ENCODE results near the gene RBM33.

The RBM33 gene

DNA sequence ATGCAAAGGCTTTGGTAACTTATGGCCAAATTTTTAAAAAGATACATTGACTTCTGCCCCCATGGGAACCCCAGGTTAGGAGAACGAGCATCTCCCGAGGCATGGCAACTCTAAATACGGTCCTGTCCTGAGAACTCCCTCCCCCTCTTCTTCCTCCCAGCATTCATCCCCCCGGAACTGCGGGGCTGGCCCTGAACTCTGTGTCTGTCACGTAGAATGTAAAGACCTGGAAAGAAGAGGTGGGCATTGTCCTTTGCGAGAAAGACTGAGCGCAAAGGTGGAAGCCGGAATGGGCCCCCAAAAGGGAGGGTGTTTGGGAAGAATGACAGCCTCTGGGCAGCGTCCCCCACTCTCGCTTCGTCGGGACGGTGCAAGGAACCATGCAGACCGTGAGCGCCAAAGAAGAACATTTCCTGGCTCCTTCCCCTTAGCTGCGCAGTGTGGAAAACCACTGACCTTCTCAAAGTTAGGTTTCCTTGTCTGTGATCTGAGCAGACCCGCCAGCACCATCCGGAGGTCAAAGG lies 146.8 kb downstream of the RBM33 start:
- in situ Hi-C loops (cut with HindIII; ENCODE audit: low sequenced_read_pairs), result no loop called here

DNA sequence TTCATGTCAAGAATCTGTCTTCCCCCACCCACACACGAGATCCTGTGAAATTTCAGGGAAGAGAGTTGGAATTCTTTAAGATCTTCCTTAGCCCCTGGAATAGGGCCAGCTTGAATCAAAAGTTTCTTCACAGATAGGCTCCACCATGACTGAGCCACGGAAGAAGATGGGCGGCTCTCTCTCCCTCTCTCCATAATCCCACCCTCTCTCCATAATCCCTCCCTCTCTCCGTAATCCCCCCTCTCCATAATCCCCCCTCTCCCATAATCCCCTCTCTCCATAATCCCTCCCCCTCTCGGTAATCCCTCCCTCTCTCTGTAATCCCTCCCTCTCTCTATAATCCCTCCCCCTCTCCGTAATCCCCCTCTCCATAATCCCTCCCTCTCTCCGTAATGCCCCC lies 147.4 kb downstream of the RBM33 start:
- in situ Hi-C loops (cut with HindIII; ENCODE audit: low sequenced_read_pairs), result no loop called here

DNA sequence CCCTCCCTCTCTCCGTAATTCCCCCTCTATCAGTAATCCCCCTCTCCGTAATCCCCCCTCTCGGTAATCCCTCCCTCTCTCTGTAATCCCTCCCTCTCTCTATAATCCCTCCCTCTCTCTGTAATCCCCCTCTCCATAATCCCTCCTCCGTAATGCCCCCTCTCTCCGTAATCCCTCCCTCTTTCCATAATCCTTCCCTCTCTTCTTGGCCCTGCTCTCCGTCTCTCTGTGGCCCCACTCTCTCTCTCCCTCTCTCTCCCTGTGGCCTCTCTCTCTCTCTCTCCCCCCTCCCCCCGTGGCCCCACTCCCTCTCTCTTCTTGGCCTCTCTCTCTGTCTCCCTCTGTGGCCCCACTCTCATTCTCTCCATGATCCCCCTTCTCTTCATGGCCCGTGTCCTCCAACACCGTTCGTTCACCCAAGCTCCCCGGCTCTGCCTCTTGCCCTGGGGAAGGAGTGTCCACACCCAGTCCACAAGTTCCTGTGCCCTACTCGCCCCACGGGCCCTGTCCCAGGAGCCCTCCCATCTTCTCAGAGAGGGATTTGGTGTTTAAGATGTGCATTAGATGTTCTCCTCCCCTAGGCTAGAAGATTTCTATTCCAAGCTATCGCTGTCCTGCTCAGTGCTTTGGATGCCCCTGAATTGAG lies 148.0 kb downstream of the RBM33 start:
- in situ Hi-C loops (cut with HindIII; ENCODE audit: low sequenced_read_pairs), result no loop called here

DNA sequence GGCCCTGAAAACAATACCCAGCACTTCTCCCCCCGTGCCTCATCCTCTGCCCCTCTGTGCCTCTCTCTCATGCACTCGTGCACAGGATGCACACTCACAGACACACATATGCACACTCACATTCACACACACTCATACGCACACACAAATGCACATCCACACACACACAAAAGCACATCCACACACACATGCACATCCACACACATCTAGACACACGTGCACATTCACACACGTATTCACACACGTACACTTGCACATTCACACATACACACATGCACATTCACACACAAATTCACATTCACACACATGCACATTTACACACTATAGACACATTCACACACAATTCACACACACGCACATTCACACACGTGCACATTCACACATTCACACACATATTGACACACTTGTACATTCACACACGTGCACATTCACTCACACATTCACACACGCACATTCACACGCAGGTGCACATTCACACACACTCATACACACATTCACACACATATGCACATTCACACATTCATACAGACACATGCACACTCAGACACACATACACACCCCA lies 148.6 kb downstream of the RBM33 start:
- in situ Hi-C loops (cut with HindIII; ENCODE audit: low sequenced_read_pairs), result no loop called here

DNA sequence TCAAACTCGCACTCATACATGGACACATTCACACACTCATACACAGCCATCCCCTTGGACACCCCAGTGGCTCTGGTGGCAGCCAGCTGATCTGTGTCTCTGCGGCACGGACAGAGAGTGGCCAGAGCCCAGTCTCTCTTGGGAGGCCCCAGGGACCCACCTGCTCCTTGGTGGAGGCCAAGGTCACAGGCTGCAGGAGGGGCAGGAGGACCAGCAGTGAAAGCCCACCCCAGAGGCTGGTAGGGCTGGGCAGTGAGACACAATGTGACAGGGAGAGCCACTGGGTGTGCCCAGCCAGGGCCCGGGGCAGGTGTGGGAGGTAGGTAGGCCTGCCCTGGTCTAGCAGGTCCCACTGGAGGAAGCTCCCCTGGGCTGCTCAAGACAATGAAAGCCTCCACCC lies 149.3 kb downstream of the RBM33 start:
- in situ Hi-C loops (cut with HindIII; ENCODE audit: low sequenced_read_pairs), result no loop called here

DNA sequence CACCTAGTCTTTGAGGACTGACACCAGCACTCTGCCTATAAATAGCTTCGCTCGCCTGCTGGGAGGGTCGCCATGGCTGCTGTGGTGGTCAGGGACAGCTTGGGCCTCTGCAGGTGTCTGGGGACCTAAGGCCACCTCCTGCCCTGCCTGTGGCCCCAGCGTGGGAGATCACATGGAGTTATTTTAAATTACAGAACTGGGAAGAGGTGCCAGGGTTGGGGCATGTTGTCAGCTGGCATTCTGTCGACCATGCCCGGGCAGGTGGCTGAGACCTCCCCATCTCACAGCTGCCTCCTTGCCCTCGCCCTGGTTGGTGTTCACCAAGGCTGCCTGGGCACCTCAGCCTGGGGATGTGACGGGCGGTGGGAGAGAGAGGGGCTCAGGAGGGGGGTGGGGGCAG lies 149.7 kb downstream of the RBM33 start:
- in situ Hi-C loops (cut with HindIII; ENCODE audit: low sequenced_read_pairs), result no loop called here

DNA sequence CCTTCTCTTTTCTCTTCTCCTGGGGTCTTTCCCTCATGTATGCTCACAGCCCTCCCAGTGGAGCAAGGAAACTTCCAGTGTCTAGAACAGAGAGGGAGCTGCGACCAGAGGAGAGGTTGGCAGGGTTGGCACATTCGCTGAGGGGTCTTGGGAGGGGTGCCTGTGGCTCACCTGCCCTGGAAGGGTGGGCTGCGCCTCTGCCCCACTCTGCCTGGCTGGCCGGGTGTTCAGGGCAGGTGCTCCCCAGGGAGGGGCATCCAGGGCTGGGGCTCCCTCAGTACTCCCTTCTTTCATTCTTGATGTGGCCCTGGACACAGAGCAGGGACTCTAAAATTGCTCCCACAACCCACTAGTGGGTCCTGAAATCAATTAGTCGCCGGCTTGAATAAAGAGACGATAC lies 150.9 kb downstream of the RBM33 start:
- in situ Hi-C loops (cut with HindIII; ENCODE audit: low sequenced_read_pairs), result no loop called here

DNA sequence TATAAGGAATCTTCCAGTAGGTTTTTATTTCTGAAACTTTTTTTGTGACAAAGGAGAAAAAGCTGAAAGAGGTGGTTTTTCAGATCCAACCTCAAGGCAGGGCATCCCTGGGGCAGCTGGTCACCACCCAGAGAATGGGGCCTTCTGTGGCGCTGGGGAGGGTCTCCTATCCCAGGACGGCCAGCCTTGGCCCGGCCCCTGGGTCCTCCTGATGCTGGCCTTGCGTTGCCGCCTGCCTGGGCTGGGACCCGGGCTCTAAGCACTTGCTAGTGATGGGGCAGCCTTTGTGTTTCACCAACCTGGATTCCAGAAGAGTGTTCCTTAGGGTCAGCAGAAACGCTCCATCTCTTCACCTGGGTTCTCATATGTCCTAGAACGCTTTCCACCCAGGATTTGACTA lies 151.5 kb downstream of the RBM33 start:
- in situ Hi-C loops (cut with HindIII; ENCODE audit: low sequenced_read_pairs), result no loop called here

DNA sequence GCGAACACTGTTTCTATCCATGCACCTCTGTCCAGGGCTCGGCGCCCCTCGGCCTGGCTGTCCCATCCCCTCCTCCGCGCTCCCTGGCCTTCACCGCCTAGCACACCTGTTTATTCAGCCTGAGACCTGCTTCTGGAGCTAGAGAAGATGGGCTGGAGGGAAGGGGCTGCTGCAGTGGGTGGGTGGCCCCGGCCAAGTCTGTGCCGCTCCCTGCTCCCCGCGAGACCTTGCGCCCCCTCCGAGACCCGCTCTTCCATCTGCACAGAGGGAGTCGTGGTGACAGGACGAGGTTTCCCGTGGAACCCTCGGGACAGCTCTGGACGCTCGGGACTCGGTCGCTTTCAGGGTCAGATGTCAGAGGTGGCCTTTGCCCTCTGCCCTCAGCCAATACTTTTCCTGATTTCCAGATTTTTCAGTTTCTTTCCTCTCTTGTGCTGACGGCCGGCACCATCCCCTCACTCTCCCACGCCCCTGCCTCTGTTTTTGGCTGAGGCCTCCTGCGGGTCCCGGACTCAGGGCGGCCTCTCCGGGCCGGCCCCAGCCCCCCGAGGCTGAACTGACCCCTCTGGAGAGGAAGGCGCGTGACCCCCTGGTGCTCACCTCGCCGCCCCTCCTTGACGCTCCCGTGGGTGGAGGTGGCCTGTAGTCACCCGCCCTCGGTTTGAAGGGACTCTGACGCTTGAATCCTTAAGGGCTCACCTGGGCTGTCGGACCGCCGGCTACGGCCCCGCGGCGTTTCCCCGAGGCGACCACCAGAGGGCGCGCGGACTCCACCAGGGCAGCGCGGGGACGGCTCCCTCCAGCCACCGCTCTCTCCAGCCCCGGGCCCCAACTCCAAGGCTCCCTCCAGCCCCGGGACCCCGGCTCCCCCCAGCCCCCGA lies 152.2 kb downstream of the RBM33 start:
- in situ Hi-C loops (cut with HindIII; ENCODE audit: low sequenced_read_pairs), result no loop called here

DNA sequence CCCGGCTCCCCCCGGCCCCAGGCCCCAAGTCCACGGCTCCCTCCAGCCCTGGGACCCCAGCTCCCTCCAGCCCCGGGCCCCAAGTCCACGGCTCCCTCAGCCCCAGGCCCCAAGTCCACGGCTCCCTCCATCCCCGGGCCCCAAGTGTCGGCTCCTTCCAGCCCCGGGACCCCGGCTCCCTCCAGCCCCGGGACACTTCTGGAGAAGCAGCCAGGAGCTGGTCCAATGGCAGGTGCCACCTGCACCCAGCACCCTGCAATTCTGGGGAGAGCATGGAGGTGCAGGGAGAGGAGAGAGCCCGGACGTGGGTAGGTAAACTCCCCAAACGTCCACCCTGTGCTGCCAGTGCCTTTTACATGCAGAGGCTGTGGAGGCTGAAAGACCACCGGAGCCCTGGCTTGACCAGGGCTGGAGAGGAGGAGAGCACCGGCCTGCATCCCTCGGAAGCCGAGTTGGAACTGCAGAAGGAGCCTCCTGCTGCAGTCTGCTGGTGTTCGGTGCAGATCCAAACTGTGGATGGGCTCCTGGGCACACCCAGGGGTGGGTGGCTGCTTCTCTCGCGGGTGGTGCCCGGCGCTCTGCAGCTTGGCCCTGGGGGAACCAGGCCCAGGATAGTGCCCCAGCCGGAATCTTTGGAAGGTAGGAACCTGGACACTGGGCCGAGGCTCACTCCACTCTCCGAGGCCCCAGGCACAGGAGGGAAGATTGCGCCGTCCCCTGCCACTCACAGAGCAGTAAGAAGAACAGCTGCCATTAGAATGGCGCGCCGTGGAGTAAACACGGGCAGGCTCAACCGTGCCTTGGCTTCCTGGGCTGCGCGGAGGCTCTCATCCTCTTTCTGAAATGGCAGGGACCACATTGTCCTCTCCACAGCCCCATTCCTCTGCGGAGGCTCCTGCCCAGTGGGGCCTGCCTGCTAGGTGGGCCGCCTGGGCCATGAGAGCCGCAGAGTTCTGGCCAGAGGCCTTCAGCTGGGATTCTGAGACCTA lies 153.1 kb downstream of the RBM33 start:
- in situ Hi-C loops (cut with HindIII; ENCODE audit: low sequenced_read_pairs), result no loop called here

DNA sequence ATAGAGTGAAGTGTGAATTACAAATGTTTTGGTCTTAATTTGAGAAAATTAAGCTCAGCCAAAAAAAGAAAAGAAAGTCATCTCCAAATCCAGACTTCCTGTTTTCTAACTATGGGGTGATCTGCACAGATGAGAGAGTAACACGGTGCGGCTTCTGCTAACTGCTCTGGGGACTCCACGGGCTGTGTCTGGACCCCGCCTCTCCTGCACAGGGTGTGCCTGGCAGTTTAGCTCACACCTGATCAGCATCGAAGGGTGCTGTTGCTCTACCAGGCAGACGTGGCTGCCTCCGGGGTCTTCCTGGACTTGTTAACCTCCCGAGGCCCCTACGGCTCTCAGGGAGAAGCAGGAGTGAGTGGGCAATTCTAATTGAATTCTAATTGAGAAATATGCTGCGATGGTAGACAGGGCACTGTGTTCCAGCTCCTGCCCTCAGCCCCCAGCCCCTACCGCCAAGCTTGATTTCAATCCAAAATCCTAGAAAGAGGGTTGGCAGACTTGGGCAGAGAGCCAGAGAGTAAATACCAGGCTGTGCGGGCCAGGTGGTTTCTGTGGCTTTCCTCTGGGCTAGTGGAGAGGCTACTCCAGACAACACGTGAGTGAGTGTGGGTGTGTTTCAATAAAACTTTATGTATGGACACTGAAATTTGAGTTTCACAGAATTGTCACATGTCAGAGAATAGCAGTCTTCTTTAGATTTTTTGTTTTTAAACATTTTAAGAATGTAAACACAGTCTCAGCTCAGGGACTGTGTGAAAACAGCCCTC lies 154.4 kb downstream of the RBM33 start:
- in situ Hi-C loops (cut with HindIII; ENCODE audit: low sequenced_read_pairs), result no loop called here

DNA sequence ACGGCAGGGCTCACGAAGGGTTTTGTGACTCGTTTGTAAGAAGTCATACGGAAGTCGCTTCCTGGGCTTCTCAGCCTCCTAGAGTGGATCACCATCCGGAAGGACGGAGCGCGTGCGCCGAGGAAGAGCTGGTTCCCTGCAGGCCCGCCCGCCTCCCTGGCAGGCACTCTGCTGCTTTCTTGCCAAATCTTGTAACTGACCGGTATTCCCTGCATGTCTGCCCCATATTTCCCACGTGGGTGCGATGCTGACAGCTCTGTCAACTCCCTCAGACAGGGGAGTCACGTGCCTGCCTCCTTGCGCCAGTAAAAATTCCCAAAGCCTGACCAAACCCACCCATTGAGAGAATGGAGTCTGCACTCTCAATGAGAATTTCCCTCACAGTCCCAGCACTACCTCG lies 155.1 kb downstream of the RBM33 start:
- in situ Hi-C loops (cut with HindIII; ENCODE audit: low sequenced_read_pairs), result no loop called here

DNA sequence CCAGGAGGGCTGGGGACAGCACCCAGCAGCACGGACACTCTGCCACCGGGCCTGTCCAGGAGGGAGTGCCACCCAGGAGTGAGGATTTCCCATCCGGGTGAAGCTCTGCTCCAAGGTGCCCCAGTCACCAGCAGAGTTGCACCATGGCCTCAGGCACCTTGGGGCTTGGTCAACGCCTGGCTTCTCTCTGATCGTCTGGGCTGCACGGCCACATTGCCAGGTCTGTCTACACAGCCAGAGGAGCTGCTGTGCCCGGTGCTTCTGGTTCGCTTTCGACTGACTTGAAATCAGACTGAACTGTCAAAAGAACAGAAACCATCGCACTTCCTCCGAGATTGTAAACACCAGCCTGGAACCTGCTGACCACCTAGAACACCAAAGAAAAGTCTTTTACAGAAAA lies 155.8 kb downstream of the RBM33 start:
- in situ Hi-C loops (cut with HindIII; ENCODE audit: low sequenced_read_pairs), result no loop called here

DNA sequence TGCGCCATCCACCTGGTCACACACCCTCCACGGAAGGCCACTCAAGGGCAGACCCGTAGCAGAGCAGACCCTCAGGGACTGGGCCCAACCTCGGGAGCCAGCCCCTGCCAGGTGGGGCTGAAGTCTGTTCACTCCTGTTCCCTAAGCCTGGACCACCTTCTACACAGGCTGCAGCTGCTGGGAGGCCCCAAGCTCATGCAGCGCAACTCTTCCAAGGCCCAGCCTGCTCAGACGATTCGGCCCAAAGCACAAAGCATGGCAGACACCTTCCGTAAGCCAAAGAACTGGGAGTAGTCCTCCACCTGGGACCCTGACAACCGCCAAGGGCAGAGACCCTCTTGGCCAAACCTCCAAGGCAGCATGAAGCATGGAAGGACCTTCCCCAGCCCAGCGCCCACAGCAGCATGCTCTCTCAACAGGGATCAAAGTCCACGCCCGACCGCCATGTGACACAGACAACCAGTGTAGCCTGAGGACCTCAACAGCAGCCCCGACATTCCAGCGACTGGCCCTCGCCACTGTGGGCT lies 156.3 kb downstream of the RBM33 start:
- in situ Hi-C loops (cut with HindIII; ENCODE audit: low sequenced_read_pairs), result no loop called here

DNA sequence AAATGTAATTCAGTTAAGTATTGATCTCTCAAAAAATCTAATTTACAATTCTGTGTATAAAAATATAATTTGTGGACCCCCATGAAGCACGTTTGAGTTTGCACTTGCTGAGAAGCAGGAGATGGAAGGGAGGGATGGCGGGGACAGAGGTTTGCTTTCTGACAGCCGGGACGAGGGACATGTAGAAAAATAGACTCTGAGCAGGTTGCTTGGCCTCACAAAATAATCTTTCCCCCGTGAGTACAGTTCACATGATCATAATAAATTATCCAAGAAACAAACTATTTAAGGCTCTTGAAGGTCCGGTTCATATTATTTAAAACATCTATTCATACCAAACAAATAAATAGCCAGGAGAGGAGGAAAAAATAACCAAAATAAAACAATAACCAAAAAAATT lies 157.8 kb downstream of the RBM33 start:
- in situ Hi-C loops (cut with HindIII; ENCODE audit: low sequenced_read_pairs), result no loop called here

DNA sequence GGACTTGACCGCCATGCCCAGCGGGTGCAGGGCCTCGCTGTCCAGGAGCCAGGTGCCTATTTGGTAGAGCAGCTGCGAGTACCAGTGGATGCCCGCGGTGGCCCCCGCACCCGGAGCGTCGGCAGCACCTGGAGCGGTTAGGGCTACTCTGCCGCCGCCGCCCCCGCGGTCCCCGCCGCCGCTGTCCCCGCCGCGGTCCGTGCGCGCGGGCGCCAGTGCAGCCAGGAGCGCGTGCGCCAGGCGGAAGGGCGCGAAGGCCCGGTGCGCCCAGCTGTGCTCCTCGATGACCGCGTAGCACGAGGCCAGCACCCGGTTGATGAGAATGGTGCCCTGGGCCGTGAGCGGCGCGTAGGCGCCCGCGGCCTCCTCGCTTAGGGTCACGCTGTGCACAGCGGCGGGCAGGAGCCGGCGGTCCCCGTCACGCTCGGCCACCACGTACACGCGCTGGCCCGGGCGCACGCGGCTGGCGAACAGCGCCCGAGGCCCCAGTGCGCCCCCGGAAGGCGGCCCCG lies 158.5 kb downstream of the RBM33 start:
- in situ Hi-C loops (cut with HindIII; ENCODE audit: low sequenced_read_pairs), result no loop called here

DNA sequence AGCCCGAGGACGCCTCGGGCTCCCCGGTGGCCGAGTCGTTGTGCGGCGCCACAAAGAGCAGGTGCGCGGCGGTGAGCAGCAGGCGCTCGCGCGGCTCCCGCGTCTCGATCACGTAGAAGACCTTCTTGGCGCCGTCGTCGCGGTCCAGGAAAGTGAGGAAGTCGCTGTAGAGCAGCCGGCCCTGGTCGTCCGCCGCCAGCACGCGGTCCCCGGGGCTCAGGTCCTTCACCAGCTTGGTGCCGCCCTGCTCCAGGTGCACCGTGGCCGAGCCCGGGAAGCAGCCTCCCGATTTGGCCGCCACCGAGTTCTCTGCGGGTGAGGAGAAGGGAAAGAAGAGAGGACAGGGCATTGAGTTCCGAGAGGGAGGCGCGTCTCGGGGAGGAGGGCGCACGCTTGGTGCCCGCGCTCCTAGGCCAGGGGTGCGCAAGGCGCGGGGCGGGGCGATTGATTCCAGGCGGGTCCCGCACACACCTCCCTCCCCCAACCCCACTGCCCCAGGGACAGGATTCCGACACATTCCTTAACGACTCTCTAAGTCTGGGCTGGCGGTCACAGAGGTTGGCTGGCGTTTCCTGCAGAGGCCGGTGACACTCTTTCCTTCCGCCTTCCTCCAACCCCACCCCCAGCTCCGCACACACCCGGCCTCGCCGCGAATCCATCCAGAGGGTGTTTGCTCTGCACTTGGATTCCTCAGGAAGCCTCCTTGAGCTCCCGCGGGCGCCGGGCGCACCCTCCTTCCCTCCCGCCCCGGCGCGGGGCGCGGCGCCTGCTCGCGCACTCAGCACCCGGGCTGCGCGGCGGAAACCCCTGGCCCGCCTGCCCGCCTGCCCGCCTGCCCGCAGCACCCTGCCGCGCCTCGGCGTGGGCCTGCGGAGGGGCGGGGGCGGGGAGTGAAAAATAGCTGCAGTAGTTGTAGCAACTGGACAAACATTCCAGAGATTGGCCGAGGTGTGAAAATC lies 159.2 kb downstream of the RBM33 start:
- in situ Hi-C loops (cut with HindIII; ENCODE audit: low sequenced_read_pairs), result no loop called here

DNA sequence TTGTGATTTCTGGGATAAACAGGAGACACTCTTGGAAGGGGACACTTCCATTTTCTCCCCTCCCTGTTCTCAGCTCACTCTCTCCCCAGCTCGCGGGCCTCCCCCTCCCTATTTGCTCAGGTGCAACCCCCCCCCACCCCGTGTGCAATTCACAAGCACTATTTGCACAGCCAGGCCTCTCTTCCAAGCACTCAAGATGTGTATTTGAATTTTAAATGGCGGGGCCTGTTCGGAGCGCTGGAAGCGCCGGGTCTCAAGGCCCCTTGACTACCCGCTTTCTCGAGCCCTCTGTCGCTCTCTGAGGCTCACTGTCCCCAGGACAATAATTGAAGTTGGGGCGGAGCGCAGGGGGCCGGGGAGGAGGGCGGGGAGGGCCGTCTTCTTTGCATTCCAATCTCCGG lies 160.0 kb downstream of the RBM33 start:
- in situ Hi-C loops (cut with HindIII; ENCODE audit: low sequenced_read_pairs), result no loop called here

Data from endothelial cell of hepatic sinusoid (primary cell).